Measurements from ENCODE around the gene HCFC2. TPM values are rescaled to one million over a fixed set of nuclear protein-coding genes. Genes with fewer than 3 reads are reported as not detected.

Gene HCFC2
- polyA plus RNA-seq, 1 of the 3 experiments (the other 2 are of a cell fraction): 5.2 TPM

GRCh38 chr12:104106965-104107364 is 42.6 kb downstream of the HCFC2 start:
- WGBS (ENCODE audit: low lambda C conversion rate): 97% methylated on average over 2 of the region's 2 CpGs
- no peak for TF ChIP-seq SIN3A (IDR thresholded peaks at IDR 0.05; ENCODE audit: borderline replicate concordance, low read depth, low read length)
- no peak for TF ChIP-seq USF1 (IDR thresholded peaks at IDR 0.05; ENCODE audit: borderline replicate concordance, low read depth)
- no peak for TF ChIP-seq EP300 (IDR thresholded peaks at IDR 0.05; ENCODE audit: borderline replicate concordance in 1 of 2, low read depth in 1 of 2, low read length in 1 of 2)
- TF ChIP-seq MXI1 (IDR thresholded peaks at IDR 0.05; ENCODE audit: low read depth, low read length): no peak
- TF ChIP-seq JUND (IDR thresholded peaks at IDR 0.05): no peak
- TF ChIP-seq GABPA (IDR thresholded peaks at IDR 0.05; ENCODE audit: low read depth): no peak
- no peak for TF ChIP-seq RFX5 (IDR thresholded peaks at IDR 0.05; ENCODE audit: low read length)
- TF ChIP-seq CHD2 (IDR thresholded peaks at IDR 0.05; ENCODE audit: low read length, partially characterized antibody): no peak
- TF ChIP-seq, protein P1, sequence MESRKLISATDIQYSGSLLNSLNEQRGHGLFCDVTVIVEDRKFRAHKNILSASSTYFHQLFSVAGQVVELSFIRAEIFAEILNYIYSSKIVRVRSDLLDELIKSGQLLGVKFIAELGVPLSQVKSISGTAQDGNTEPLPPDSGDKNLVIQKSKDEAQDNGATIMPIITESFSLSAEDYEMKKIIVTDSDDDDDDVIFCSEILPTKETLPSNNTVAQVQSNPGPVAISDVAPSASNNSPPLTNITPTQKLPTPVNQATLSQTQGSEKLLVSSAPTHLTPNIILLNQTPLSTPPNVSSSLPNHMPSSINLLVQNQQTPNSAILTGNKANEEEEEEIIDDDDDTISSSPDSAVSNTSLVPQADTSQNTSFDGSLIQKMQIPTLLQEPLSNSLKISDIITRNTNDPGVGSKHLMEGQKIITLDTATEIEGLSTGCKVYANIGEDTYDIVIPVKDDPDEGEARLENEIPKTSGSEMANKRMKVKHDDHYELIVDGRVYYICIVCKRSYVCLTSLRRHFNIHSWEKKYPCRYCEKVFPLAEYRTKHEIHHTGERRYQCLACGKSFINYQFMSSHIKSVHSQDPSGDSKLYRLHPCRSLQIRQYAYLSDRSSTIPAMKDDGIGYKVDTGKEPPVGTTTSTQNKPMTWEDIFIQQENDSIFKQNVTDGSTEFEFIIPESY (IDR thresholded peaks at IDR 0.05; ENCODE audit: borderline replicate concordance, low read depth): no peak
- no peak for TF ChIP-seq RXRA (IDR thresholded peaks at IDR 0.05; ENCODE audit: borderline replicate concordance, low read depth)
- TF ChIP-seq SMC3 (IDR thresholded peaks at IDR 0.05; ENCODE audit: low read depth, low read length): no peak
- TF ChIP-seq RCOR1 (IDR thresholded peaks at IDR 0.05; ENCODE audit: low read length): no peak
- TF ChIP-seq, protein P2, sequence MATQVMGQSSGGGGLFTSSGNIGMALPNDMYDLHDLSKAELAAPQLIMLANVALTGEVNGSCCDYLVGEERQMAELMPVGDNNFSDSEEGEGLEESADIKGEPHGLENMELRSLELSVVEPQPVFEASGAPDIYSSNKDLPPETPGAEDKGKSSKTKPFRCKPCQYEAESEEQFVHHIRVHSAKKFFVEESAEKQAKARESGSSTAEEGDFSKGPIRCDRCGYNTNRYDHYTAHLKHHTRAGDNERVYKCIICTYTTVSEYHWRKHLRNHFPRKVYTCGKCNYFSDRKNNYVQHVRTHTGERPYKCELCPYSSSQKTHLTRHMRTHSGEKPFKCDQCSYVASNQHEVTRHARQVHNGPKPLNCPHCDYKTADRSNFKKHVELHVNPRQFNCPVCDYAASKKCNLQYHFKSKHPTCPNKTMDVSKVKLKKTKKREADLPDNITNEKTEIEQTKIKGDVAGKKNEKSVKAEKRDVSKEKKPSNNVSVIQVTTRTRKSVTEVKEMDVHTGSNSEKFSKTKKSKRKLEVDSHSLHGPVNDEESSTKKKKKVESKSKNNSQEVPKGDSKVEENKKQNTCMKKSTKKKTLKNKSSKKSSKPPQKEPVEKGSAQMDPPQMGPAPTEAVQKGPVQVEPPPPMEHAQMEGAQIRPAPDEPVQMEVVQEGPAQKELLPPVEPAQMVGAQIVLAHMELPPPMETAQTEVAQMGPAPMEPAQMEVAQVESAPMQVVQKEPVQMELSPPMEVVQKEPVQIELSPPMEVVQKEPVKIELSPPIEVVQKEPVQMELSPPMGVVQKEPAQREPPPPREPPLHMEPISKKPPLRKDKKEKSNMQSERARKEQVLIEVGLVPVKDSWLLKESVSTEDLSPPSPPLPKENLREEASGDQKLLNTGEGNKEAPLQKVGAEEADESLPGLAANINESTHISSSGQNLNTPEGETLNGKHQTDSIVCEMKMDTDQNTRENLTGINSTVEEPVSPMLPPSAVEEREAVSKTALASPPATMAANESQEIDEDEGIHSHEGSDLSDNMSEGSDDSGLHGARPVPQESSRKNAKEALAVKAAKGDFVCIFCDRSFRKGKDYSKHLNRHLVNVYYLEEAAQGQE (IDR thresholded peaks at IDR 0.05; ENCODE audit: low read depth, low read length): no peak
- TF ChIP-seq YY1 (IDR thresholded peaks at IDR 0.05; ENCODE audit: low read depth): no peak
- no peak for TF ChIP-seq TCF12 (IDR thresholded peaks at IDR 0.05)
- TF ChIP-seq, protein P3, sequence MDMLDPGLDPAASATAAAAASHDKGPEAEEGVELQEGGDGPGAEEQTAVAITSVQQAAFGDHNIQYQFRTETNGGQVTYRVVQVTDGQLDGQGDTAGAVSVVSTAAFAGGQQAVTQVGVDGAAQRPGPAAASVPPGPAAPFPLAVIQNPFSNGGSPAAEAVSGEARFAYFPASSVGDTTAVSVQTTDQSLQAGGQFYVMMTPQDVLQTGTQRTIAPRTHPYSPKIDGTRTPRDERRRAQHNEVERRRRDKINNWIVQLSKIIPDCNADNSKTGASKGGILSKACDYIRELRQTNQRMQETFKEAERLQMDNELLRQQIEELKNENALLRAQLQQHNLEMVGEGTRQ (IDR thresholded peaks at IDR 0.05; ENCODE audit: borderline replicate concordance, low read depth, low read length): no peak
- TF ChIP-seq, protein P4, sequence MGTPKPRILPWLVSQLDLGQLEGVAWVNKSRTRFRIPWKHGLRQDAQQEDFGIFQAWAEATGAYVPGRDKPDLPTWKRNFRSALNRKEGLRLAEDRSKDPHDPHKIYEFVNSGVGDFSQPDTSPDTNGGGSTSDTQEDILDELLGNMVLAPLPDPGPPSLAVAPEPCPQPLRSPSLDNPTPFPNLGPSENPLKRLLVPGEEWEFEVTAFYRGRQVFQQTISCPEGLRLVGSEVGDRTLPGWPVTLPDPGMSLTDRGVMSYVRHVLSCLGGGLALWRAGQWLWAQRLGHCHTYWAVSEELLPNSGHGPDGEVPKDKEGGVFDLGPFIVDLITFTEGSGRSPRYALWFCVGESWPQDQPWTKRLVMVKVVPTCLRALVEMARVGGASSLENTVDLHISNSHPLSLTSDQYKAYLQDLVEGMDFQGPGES (IDR thresholded peaks at IDR 0.05; ENCODE audit: low read depth, low read length): no peak
- TF ChIP-seq TEAD4 (IDR thresholded peaks at IDR 0.05; ENCODE audit: borderline replicate concordance, insufficient read depth): no peak
- Histone ChIP-seq H3K9me2 (0 out of 2 replicates have a peak, but pooled peaks cover 2% of the 10 kb centered on the region), H3K4me3 (ENCODE audit: low read depth in 2 of 2, low read length in 1 of 2) (no peak overlapping the region), H3K79me2 (ENCODE audit: insufficient read depth) (no peaks in the 10 kb centered on the region; the same call in 1 of the 2 replicates), H3K9ac (no peak overlapping the region), H3K4me2 (no peak overlapping the region), H3K36me3 (replicated peaks in 1 of 2; ENCODE audit: control insufficient read depth in 1 of 2, insufficient read depth in 2 of 2, low read length in 1 of 2) (peaks cover 18 to 24% of the 10 kb centered on the region in 2 experiments), H3K4me1 (ENCODE audit: control insufficient read depth in 1 of 2, insufficient read depth in 2 of 2, low read depth in 1 of 2, low read length in 1 of 2) (no peaks in the 10 kb centered on the region; a peak in 2 of 4 replicates), H4K20me1 (ENCODE audit: insufficient read depth) (no peaks in the 10 kb centered on the region), H3K27ac (ENCODE audit: low read depth in 2 of 2, low read length in 1 of 2) (no peak overlapping the region), H3K27me3 (ENCODE audit: insufficient read depth) (no peaks in the 10 kb centered on the region), H2AFZ (ENCODE audit: low read depth) (no peak overlapping the region), H3F3A (replicated peaks; ENCODE audit: insufficient read depth) (peaks cover 14% of the 10 kb centered on the region), H3K9me3 (no peaks in the 10 kb centered on the region)
- DNase-seq: no peak
- CTCF ChIA-PET: interaction anchor here (2.8 to 3.7 kb wide), 2 partner anchors 223 to 228 kb away, joined by 25 to 28 read pairs; no protein-coding TSS in a partner anchor
- POLR2A ChIA-PET: no interaction called here
